ENCODE results near the gene IGFL2.
"Not testable (repeated sequence)": the region's sequence is repeated elsewhere in the genome, so short reads cannot be mapped to it uniquely, and the experiment has no call there.

The IGFL2 gene

GRCh38 chr19:46191972-46192371 lies 43.9 kb downstream of the IGFL2 start:
- DNase-seq = no peak

DNA sequence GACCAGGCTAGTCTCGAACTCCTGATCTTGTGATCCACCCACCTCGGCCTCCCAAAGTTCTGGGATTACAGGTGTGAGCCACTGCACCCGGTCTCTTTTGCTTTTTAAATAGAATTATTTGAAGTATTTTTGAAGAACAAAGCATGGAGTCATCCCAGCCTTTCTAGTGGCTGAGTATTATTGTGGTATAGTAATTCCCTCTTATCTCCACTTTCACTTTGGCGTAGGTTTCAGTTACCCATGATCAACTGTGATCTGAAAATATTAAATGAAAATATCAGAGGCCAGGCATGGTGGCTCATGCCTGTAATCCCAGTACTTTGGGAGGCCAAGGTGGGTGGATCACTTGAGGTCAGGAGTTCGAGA lies 44.6 kb downstream of the IGFL2 start:
- DNase-seq = not testable (repeated sequence)

GRCh38 chr19:46192992-46193650 lies 45.1 kb downstream of the IGFL2 start:
- no peak for DNase-seq

GRCh38 chr19:46193678-46194077 lies 45.6 kb downstream of the IGFL2 start:
- DNase-seq = no peak

DNA sequence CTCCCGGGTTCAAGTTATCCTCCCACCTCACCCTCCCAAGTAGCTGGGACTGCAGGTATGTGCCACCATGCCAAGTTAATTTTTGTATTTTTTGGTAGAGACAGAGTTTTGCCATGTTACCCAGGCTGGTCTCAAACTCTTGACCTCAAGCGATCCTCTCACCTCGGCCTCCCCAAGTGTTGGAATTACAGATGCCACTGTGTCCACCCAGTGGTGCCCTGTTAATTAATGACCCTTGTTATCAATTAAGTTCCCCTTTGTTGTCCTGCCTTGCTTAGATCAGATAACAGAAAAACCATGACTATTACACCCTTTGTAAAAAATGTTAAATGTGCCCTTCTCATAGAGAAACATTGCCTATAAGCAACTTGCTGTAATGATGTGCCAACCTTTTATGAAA lies 47.1 kb downstream of the IGFL2 start:
- DNase-seq = no peak

DNA sequence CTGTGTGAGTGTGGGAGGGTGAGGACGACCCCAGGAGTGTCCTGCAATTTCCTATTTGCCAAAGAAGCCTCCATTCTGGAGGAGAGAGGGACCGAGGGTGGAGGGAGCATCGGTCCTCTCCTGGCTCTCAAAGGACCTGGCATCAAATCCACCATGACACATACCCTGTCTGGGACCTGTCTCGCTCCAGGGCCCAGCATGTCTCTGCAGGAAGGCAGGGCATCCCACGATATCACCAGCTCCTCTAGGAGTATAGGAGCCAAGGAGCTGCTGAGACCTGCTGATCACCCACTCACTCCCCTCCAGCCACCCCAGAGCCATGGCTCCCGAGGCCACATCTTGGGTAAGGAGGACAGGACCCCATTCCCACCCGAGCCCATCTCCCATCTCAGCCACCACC lies 47.9 kb downstream of the IGFL2 start:
- DNase-seq = not testable (repeated sequence)

DNA sequence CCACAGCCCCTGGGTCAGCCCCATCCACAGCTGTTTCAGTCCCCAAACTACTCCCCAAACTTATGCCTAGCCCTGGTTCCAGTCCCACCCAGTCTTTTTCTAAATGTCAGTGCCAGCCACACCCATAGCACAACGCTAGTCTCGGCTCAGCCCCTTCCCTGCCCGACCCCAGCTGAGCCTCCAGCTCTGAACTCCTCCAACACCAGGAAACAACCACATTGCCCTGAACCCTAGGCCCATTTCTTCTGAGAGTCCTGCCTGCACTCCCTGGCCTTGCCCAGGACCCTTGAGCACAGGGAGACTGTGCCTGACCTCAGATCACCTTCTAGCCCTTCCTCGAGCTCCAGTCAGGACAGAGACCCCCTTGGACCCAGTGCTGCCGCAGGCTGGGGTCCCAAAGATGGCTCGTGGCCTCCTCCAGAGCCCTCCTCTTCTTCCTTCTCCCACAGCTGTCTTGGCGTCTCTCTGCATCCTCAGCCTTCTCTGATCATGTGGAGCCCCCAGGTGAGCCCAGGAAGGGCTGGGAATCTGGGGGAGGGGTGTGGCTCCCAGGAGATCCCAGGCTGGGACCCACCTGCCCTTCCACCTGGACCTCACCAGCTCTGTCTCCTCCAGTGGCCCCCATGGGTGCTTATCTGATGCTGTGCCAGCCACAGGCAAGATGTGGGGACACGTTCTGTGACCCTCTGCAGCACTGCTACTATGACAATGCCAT lies 48.5 kb downstream of the IGFL2 start:
- DNase-seq = no peak

DNA sequence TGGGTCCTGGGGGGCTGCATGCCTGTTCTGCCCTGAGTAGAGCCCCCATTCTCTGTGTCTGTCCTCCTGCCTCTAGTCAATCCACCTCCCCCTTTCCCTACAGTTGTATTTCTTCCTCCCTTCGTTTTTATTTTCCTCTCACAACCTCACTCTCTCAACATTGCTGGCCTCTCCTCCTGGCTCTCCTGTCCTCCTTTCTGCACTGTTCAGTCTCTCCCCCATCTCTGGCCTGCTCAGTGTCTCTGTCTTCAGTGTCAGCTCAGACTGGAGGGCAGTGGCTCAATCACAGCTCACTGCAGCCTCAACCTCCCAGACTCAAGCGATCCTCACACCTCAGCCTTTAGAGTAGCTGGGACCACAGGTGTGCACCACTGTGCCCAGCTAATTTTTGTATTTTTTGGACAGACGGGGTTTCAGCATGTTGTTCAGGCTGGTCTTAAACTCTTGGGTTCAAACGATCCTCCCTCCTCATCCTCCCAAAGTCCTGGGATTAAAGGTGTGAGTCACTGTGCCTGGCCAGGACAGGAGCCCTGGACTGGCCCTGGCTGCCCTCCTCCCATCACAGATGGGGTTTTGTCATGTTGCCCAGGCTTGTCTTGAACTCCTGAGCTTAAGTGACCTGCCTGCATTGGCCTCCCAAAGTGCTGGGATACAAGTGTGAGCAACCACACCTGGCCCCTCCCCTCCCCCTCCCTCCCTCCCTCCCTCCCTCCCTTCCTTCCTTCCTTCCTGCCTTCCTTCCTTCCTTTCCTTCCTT lies 49.5 kb downstream of the IGFL2 start:
- no peak for DNase-seq

GRCh38 chr19:46198756-46199155 lies 50.7 kb downstream of the IGFL2 start:
- DNase-seq = no peak

- DNase-seq = no peak
Observed at GRCh38 chr19:46201454-46202310, 53.6 kb downstream of the IGFL2 start.

GRCh38 chr19:46202426-46202825 lies 54.4 kb downstream of the IGFL2 start:
- DNase-seq = no peak

- no peak for DNase-seq
Observed at GRCh38 chr19:46202872-46203860, 55.1 kb downstream of the IGFL2 start.

DNA sequence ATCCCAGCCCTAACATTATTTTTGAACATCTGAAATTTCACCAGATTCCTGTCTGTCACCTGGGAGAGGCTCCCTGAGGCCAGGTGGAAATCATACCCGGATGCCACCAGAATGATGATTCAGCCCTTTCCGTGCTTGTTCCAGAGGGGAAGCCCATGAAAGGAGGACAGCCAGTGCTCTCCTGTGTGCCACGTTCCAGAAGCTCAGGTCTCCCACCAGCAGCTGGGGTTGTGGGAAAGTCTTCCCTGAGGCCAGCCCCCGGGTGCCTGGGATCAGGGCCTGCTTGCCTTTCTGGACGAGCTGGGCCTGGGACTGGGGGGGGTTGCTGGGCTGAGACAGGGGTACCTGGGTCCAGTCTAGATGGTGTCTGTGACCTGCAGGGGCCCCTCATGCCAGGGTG lies 56.0 kb downstream of the IGFL2 start:
- DNase-seq = no peak

GRCh38 chr19:46205183-46205984 lies 57.3 kb downstream of the IGFL2 start:
- no peak for DNase-seq

DNA sequence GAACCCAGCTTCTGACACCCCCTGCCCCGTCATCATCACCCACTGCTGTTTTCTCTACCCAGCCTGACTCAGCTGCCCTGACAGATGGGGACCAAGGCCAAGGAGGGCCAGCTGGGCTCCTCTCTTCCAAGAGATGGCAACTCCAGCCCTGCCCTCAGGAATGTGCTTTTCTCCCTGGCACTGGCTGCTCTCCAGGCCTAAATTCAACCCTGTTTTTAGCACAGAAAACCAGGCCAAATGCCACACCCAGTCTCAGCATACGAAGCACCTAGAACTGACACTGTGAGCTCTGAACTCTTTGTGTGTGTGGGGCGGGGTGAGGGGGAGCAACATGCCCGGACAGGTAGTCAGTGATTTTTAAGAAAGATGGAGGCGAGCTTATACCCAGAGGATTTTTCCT lies 58.1 kb downstream of the IGFL2 start:
- no peak for DNase-seq

GRCh38 chr19:46206682-46207081 lies 58.6 kb downstream of the IGFL2 start:
- no peak for DNase-seq

DNA sequence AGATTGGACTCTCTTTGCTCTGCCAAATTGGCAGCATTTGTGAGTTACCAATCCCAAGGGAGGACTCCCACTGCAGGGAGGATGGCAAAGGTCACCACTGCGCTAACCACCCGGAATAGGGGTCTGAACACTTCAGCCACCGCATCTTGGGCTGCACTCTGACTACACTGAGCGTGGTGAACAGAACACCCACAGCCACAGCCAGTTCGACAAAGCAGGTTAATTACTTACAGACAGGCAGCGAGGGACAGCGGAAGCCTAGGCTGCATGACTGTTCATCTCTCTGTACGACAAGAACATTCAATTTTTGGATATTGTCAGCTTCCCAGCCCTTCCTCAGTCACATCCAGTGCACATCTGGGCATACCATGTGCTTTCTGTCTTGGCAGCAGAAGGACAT lies 59.8 kb downstream of the IGFL2 start:
- DNase-seq = not testable (repeated sequence)

DNA sequence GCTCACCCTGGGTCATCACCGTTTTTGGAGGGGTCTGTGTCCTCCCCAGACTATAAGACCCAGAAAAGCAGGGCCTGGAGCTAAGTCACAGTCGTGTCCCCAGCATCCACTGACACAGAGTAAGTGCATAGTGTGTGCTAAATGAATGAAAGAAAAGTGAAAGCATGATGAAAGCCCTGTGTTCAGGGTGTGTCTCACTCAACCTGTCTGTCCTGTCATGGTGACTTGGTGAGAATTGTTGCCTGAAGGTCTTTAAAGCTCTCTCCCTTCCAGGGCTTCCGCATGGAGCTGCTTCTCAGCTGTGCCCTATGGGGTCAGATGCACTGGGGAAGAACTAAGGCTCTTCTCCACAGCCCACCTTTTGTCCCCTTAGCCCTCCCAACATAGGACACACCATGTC lies 61.0 kb downstream of the IGFL2 start:
- DNase-seq = no peak

DNA sequence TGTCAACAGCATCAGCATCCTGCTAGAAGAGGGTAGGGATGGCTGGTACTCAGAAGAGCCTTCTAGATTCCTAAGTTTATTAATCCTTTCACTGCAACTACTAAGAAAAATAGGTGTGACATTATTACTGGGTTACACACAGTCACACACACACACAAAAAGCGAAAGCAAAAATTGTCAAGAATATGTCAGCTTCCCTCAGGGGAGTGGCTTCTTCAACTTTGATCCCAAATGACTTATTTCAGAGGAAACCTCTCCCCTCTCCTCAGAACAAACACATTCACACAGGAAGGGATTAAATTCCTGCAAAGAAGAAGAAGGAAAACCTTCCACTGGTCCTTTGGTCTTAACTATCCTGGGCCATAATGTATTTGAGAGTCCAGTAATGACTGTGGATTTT lies 61.4 kb downstream of the IGFL2 start:
- DNase-seq = no peak

GRCh38 chr19:46210669-46211068 lies 62.6 kb downstream of the IGFL2 start:
- no peak for DNase-seq
